WTC11 (cell line): Measurements from ENCODE around the gene RPTOR. TPM values are rescaled to one million over a fixed set of nuclear protein-coding genes. Genes with fewer than 3 reads are reported as not detected.

Source experiments
- ATAC-seq: fragments of 200-7000 bp; cut with Tn5 transposase; 2 replicates; pipeline ENCODE4 v1.10.0; 2021; ENCODE audit warnings: mild to moderate bottlenecking, moderate library complexity
- CTCF ChIA-PET: fragments of 300-600 bp; sonication (Branson Sonifier 250); formaldehyde crosslinking; loops from one replicate; lab custom pipeline; 2021; ENCODE audit warnings: antibody characterized with exemption; lab: Charles Lee
- POLR2A ChIA-PET: fragments of 350-600 bp; sonication (Branson Sonifier 250); formaldehyde crosslinking; loops from one replicate; lab custom pipeline; 2021; ENCODE audit warnings: antibody characterized with exemption; lab: Charles Lee
- DNase-seq: peaks from one replicate; pipeline ENCODE4 v3.0.0; 2021; ENCODE audit warnings: low spot score
- H3K27ac Mint-ChIP-seq: 2 replicates; pipeline ENCODE4 v1.8.0; 2021; ENCODE audit warnings: mixed read lengths
- H3K27me3 Mint-ChIP-seq: 2 replicates; pipeline ENCODE4 v1.8.0; 2021; ENCODE audit warnings: low read depth, mild to moderate bottlenecking, moderate library complexity, mixed read lengths
- H3K36me3 Mint-ChIP-seq: 2 replicates; pipeline ENCODE4 v1.8.0; 2021; ENCODE audit warnings: mixed read lengths
- H3K4me1 Mint-ChIP-seq: 2 replicates; pipeline ENCODE4 v1.8.0; 2022; ENCODE audit warnings: mixed read lengths
- H3K4me3 Mint-ChIP-seq: 2 replicates; pipeline ENCODE4 v1.8.0; 2021; ENCODE audit warnings: mild to moderate bottlenecking, moderate library complexity, mixed read lengths
- H3K9me3 Mint-ChIP-seq: 2 replicates; pipeline ENCODE4 v1.8.0; 2021; ENCODE audit warnings: mixed read lengths
- ELF4 ChIP-seq: sonication (generic); formaldehyde crosslinking; IDR thresholded peaks from 2 replicates; pipeline ENCODE4 v1.8.1; 2022; ENCODE audit warnings: low read depth, mild to moderate bottlenecking, moderate library complexity, missing genetic modification reagents
- GABPB1 ChIP-seq: sonication (generic); formaldehyde crosslinking; IDR thresholded peaks from 2 replicates; pipeline ENCODE4 v1.8.1; 2023; ENCODE audit warnings: mild to moderate bottlenecking, missing genetic modification reagents
- GTF2I ChIP-seq: fragments of 250-450 bp; sonication (Bioruptor Pico); conservative IDR thresholded peaks from 2 replicates; pipeline ENCODE4 v1.4.0; 2021; ENCODE audit warnings: mild to moderate bottlenecking
- HMGA2 ChIP-seq: fragments of 250-450 bp; sonication (Bioruptor Pico); IDR thresholded peaks from 2 replicates; pipeline ENCODE4 v1.4.0; 2021; ENCODE audit warnings: mild to moderate bottlenecking, moderate library complexity
- IRF2 ChIP-seq: sonication (generic); formaldehyde crosslinking; IDR thresholded peaks from 2 replicates; pipeline ENCODE4 v1.8.0; 2022; ENCODE audit warnings: low read depth, missing genetic modification reagents, borderline replicate concordance
- MXD4 ChIP-seq: fragments of 250-450 bp; sonication (Bioruptor Pico); IDR thresholded peaks from 2 replicates; pipeline ENCODE4 v1.8.0; 2021; ENCODE audit warnings: mild to moderate bottlenecking, moderate library complexity, borderline replicate concordance
- NR1H2 ChIP-seq: sonication (generic); formaldehyde crosslinking; IDR thresholded peaks from 2 replicates; pipeline ENCODE4 v1.9.0; 2021; ENCODE audit warnings: mild to moderate bottlenecking, moderate library complexity, missing genetic modification reagents
- OVOL2 ChIP-seq: fragments of 250-450 bp; sonication (Bioruptor Pico); IDR thresholded peaks from 2 replicates; pipeline ENCODE4 v1.9.0; 2021; ENCODE audit warnings: mild to moderate bottlenecking, borderline replicate concordance
- PRRX2 ChIP-seq: fragments of 250-450 bp; sonication (Bioruptor Pico); IDR thresholded peaks from 2 replicates; pipeline ENCODE4 v1.8.0; 2021; ENCODE audit warnings: mild to moderate bottlenecking
- SMAD3 ChIP-seq: sonication (generic); formaldehyde crosslinking; IDR thresholded peaks from 2 replicates; pipeline ENCODE4 v1.8.0; 2022; ENCODE audit warnings: missing genetic modification reagents, mild to moderate bottlenecking, borderline replicate concordance
- SMAD4 ChIP-seq: sonication (generic); formaldehyde crosslinking; IDR thresholded peaks from 2 replicates; pipeline ENCODE4 v1.8.0; 2022; ENCODE audit warnings: mild to moderate bottlenecking, missing genetic modification reagents
- SOX15 ChIP-seq: fragments of 250-450 bp; sonication (Bioruptor Pico); IDR thresholded peaks from 2 replicates; pipeline ENCODE4 v1.9.0; 2021; ENCODE audit warnings: mild to moderate bottlenecking
- TEAD4 ChIP-seq: sonication (generic); formaldehyde crosslinking; IDR thresholded peaks from 2 replicates; pipeline ENCODE4 v1.8.0; 2022; ENCODE audit warnings: mild to moderate bottlenecking, missing genetic modification reagents
- TP53 ChIP-seq: sonication (generic); formaldehyde crosslinking; IDR thresholded peaks from 2 replicates; pipeline ENCODE4 v1.8.1; 2023; ENCODE audit warnings: mild to moderate bottlenecking, missing genetic modification reagents
- ZBTB21 ChIP-seq: sonication (generic); formaldehyde crosslinking; IDR thresholded peaks from 2 replicates; pipeline ENCODE4 v1.8.1; 2023; ENCODE audit warnings: mild to moderate bottlenecking, missing genetic modification reagents, borderline replicate concordance
- ZNF121 ChIP-seq: sonication (generic); formaldehyde crosslinking; IDR thresholded peaks from 2 replicates; pipeline ENCODE4 v1.8.0; 2023; ENCODE audit warnings: missing genetic modification reagents
- ZNF416 ChIP-seq: fragments of 250-450 bp; sonication (Bioruptor Pico); IDR thresholded peaks from 2 replicates; pipeline ENCODE4 v1.9.0; 2021; ENCODE audit warnings: mild to moderate bottlenecking, inconsistent platforms
- total RNA-seq: library from RNA; stranded (reverse); gene quantifications from 3 replicates; pipeline ENCODE4 v1.2.3, GENCODE V29; 2021
- TF ChIP-seq, protein P1 (sequence below): fragments of 250-450 bp; sonication (Bioruptor Pico); IDR thresholded peaks from 2 replicates; pipeline ENCODE4 v1.8.0; 2021; ENCODE audit warnings: mild to moderate bottlenecking
- TF ChIP-seq, protein P2 (sequence below): sonication (generic); formaldehyde crosslinking; conservative IDR thresholded peaks from 2 replicates; pipeline ENCODE4 v1.8.1; 2022; ENCODE audit warnings: mild to moderate bottlenecking, missing genetic modification reagents
- TF ChIP-seq, protein P3 (sequence below): sonication (generic); formaldehyde crosslinking; IDR thresholded peaks from 2 replicates; pipeline ENCODE4 v1.8.0; 2022; ENCODE audit warnings: mild to moderate bottlenecking, missing genetic modification reagents
- TF ChIP-seq, protein P4 (sequence below): fragments of 250-450 bp; sonication (Bioruptor Pico); IDR thresholded peaks from 2 replicates; pipeline ENCODE4 v1.9.0; 2021; ENCODE audit warnings: mild to moderate bottlenecking
- TF ChIP-seq, protein P5 (sequence below): sonication (generic); formaldehyde crosslinking; IDR thresholded peaks from 2 replicates; pipeline ENCODE4 v1.8.0; 2022; ENCODE audit warnings: mild to moderate bottlenecking, missing genetic modification reagents
- TF ChIP-seq, protein P6 (sequence below): sonication (generic); formaldehyde crosslinking; IDR thresholded peaks from 2 replicates; pipeline ENCODE4 v1.8.0; 2023; ENCODE audit warnings: mild to moderate bottlenecking, missing genetic modification reagents
- TF ChIP-seq, protein P7 (sequence below): fragments of 250-450 bp; sonication (Bioruptor Pico); IDR thresholded peaks from 2 replicates; pipeline ENCODE4 v2.1.2; 2022; ENCODE audit warnings: mild to moderate bottlenecking, moderate library complexity

Gene RPTOR
- total RNA-seq, 1 experiment from 2014 or later, result 41.0 TPM

DNA sequence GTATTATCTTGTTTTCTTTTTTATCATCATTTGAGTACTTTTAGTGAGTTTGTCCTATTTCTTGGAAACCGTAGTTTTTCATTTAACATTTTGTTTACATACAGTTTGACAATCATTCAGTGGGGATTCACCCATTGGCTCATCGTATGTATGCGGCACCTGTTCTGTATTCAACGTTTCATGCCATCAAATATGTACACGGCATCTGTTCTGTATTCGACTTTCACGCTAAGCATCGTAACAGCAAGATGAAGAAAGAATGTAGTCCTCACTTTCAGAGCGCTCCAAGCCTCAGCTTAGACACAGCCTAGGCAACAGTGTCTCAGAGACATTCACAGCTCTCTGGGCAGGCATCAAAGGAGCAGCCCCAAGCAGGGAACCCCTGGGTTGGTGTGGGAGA is 269.9 kb downstream of the RPTOR start:
- Mint-ChIP-seq H3K4me3 (no peak overlapping the region), H3K36me3 (no peaks in the 10 kb centered on the region), H3K4me1 (no peaks in the 10 kb centered on the region; the same call in 1 of the 2 replicates), H3K27ac (peak overlapping the region; percentile 17), H3K9me3 (no peaks in the 10 kb centered on the region), H3K27me3 (no peaks in the 10 kb centered on the region)
- no peak for DNase-seq
- ChIA-PET CTCF (interaction anchor here (1.8 kb wide), 1 partner anchor 45 kb away, joined by 4 read pairs; no protein-coding TSS in a partner anchor), POLR2A (interaction anchor here (1.0 kb wide), 1 partner anchor 9 kb away, joined by 3 read pairs; no protein-coding TSS in a partner anchor)
- ATAC-seq, result no peak
- TF ChIP-seq, protein P1, sequence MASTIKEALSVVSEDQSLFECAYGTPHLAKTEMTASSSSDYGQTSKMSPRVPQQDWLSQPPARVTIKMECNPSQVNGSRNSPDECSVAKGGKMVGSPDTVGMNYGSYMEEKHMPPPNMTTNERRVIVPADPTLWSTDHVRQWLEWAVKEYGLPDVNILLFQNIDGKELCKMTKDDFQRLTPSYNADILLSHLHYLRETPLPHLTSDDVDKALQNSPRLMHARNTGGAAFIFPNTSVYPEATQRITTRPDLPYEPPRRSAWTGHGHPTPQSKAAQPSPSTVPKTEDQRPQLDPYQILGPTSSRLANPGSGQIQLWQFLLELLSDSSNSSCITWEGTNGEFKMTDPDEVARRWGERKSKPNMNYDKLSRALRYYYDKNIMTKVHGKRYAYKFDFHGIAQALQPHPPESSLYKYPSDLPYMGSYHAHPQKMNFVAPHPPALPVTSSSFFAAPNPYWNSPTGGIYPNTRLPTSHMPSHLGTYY (CRISPR knock-in tag), result no peak
- TF ChIP-seq GABPB1 (CRISPR knock-in tag), result no peak
- TF ChIP-seq HMGA2 (CRISPR knock-in tag), result no peak
- no peak for TF ChIP-seq GTF2I (CRISPR knock-in tag)
- TF ChIP-seq, protein P2, sequence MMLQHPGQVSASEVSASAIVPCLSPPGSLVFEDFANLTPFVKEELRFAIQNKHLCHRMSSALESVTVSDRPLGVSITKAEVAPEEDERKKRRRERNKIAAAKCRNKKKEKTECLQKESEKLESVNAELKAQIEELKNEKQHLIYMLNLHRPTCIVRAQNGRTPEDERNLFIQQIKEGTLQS (CRISPR knock-in tag), result no peak
- TF ChIP-seq, protein P3, sequence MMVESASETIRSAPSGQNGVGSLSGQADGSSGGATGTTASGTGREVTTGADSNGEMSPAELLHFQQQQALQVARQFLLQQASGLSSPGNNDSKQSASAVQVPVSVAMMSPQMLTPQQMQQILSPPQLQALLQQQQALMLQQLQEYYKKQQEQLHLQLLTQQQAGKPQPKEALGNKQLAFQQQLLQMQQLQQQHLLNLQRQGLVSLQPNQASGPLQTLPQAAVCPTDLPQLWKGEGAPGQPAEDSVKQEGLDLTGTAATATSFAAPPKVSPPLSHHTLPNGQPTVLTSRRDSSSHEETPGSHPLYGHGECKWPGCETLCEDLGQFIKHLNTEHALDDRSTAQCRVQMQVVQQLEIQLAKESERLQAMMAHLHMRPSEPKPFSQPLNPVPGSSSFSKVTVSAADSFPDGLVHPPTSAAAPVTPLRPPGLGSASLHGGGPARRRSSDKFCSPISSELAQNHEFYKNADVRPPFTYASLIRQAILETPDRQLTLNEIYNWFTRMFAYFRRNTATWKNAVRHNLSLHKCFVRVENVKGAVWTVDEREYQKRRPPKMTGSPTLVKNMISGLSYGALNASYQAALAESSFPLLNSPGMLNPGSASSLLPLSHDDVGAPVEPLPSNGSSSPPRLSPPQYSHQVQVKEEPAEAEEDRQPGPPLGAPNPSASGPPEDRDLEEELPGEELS (CRISPR knock-in tag), result no peak
- no peak for TF ChIP-seq PRRX2 (CRISPR knock-in tag)
- TF ChIP-seq SMAD4, result no peak
- no peak for TF ChIP-seq TEAD4
- TF ChIP-seq, protein P4, sequence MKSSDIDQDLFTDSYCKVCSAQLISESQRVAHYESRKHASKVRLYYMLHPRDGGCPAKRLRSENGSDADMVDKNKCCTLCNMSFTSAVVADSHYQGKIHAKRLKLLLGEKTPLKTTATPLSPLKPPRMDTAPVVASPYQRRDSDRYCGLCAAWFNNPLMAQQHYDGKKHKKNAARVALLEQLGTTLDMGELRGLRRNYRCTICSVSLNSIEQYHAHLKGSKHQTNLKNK (CRISPR knock-in tag), result no peak
- TF ChIP-seq MXD4 (CRISPR knock-in tag), result no peak
- TF ChIP-seq NR1H2 (CRISPR knock-in tag), result no peak
- TF ChIP-seq ZBTB21, result no peak
- TF ChIP-seq, protein P5, sequence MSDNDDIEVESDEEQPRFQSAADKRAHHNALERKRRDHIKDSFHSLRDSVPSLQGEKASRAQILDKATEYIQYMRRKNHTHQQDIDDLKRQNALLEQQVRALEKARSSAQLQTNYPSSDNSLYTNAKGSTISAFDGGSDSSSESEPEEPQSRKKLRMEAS, result no peak
- no peak for TF ChIP-seq OVOL2 (CRISPR knock-in tag)

DNA sequence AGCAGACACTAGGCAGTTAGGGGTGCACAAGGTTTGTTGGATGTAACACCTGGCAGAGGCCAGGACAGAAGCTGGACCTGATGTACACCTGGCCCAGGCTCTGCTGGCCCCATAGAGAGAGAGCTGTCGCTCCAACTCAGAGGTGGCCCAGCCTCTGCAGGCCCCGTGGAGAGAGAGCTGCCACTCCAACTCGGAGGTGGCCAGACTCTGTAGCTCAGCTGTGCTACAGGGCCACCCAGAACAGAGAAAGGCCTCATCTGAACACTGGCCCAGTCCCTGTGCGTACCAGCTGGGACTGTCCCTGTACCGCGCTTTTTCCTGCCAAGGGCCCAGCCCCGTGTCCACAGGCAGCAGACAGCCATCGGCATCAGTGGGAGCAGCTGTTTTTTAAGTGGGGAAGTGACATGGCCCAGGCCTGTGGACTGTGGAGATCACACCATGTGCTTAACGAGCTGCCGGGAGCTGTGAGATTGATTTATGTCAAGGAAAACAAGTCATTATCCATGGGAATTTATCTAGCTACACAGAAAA is 270.6 kb downstream of the RPTOR start:
- Mint-ChIP-seq H3K27me3 (no peaks in the 10 kb centered on the region), H3K36me3 (no peaks in the 10 kb centered on the region), H3K27ac (peak overlapping the region; percentile 57), H3K4me1 (peaks cover 6% of the 10 kb centered on the region), H3K4me3 (no peak overlapping the region), H3K9me3 (no peaks in the 10 kb centered on the region)
- DNase-seq (no peak), ATAC-seq (no peak)
- CTCF ChIA-PET, result interaction anchor here (1.8 kb wide), 1 partner anchor 44 kb away, joined by 4 read pairs; no protein-coding TSS in a partner anchor
- POLR2A ChIA-PET, result interaction anchor here (0.6 to 1.0 kb wide), 3 partner anchors 10 to 399 kb away, joined by 3 to 6 read pairs (median 3); no protein-coding TSS in a partner anchor
- TF ChIP-seq, protein P6, sequence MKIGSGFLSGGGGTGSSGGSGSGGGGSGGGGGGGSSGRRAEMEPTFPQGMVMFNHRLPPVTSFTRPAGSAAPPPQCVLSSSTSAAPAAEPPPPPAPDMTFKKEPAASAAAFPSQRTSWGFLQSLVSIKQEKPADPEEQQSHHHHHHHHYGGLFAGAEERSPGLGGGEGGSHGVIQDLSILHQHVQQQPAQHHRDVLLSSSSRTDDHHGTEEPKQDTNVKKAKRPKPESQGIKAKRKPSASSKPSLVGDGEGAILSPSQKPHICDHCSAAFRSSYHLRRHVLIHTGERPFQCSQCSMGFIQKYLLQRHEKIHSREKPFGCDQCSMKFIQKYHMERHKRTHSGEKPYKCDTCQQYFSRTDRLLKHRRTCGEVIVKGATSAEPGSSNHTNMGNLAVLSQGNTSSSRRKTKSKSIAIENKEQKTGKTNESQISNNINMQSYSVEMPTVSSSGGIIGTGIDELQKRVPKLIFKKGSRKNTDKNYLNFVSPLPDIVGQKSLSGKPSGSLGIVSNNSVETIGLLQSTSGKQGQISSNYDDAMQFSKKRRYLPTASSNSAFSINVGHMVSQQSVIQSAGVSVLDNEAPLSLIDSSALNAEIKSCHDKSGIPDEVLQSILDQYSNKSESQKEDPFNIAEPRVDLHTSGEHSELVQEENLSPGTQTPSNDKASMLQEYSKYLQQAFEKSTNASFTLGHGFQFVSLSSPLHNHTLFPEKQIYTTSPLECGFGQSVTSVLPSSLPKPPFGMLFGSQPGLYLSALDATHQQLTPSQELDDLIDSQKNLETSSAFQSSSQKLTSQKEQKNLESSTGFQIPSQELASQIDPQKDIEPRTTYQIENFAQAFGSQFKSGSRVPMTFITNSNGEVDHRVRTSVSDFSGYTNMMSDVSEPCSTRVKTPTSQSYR (CRISPR knock-in tag), result no peak
- TF ChIP-seq ZNF121 (CRISPR knock-in tag) (no peak), TP53 (no peak), IRF2 (CRISPR knock-in tag) (no peak), HMGA2 (CRISPR knock-in tag) (no peak), ELF4 (CRISPR knock-in tag) (no peak), ZNF416 (no peak), SMAD3 (CRISPR knock-in tag) (no peak), SOX15 (CRISPR knock-in tag) (no peak)
- TF ChIP-seq, protein P2 (CRISPR knock-in tag), result no peak
- TF ChIP-seq, protein P7, sequence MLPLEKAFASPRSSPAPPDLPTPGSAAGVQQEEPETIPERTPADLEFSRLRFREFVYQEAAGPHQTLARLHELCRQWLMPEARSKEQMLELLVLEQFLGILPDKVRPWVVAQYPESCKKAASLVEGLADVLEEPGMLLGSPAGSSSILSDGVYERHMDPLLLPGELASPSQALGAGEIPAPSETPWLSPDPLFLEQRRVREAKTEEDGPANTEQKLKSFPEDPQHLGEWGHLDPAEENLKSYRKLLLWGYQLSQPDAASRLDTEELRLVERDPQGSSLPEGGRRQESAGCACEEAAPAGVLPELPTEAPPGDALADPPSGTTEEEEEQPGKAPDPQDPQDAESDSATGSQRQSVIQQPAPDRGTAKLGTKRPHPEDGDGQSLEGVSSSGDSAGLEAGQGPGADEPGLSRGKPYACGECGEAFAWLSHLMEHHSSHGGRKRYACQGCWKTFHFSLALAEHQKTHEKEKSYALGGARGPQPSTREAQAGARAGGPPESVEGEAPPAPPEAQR (CRISPR knock-in tag), result no peak
- TF ChIP-seq, protein P3 (CRISPR knock-in tag), result no peak
